ENCODE results near the gene OR10H2. TPM values are rescaled to one million over a fixed set of nuclear protein-coding genes. Genes with fewer than 3 reads are reported as not detected.

The OR10H2 gene
- total RNA-seq, 4 donors from 2014 or later, result not detected

- no peaks in the 10 kb centered on the region for H3K9me3 ChIP-seq
- intact Hi-C loops (cut with DNase I), result no loop called here
- no peak overlapping the region for H3K4me3 ChIP-seq
- peaks cover 0 to 34% (median 0%) of the 10 kb centered on the region in 4 donors for H3K27me3 ChIP-seq
- no peak overlapping the region for H3K27ac ChIP-seq
- no peaks in the 10 kb centered on the region for H3K4me1 ChIP-seq
- no peak for DNase-seq
- TF ChIP-seq POLR2A (IDR thresholded peaks at IDR 0.05) (no peak), CTCF (IDR thresholded peaks at IDR 0.05) (no peak)
- WGBS, 2 donors, result 82 to 88% methylated on average over 1 of the region's 1 CpG
- no peaks in the 10 kb centered on the region for H3K36me3 ChIP-seq
Observed at GRCh38 chr19:15715642-15716041, 12.2 kb upstream of the OR10H2 start.

GRCh38 chr19:15717809-15718208 lies 10.0 kb upstream of the OR10H2 start:
- H3K36me3 ChIP-seq, result no peaks in the 10 kb centered on the region
- 10 to 24% methylated on average over 2 of the region's 6 CpGs for WGBS, 2 donors
- H3K4me3 ChIP-seq, result no peak overlapping the region
- no peaks in the 10 kb centered on the region for H3K9me3 ChIP-seq
- peaks cover 0 to 2% (median 0%) of the 10 kb centered on the region in 3 donors for H3K4me1 ChIP-seq
- peaks cover 0 to 52% (median 0%) of the 10 kb centered on the region in 4 donors for H3K27me3 ChIP-seq
- TF ChIP-seq CTCF (IDR thresholded peaks at IDR 0.05) (no peak), POLR2A (IDR thresholded peaks at IDR 0.05) (no peak)
- intact Hi-C loops (cut with DNase I), result no loop called here
- no peak overlapping the region for H3K27ac ChIP-seq
- no peak for DNase-seq

- H3K27me3 ChIP-seq, result peaks cover 0 to 86% (median 0%) of the 10 kb centered on the region in 4 donors
- WGBS, 2 donors, result 60 to 82% methylated on average over 1 of the region's 1 CpG
Observed at GRCh38 chr19:15721268-15721667, 6.6 kb upstream of the OR10H2 start.

GRCh38 chr19:15722956-15723355 lies 4.9 kb upstream of the OR10H2 start:
- intact Hi-C loops (cut with DNase I), result no loop called here
- WGBS, 2 donors, result 31 to 44% methylated on average over 4 to 8 of the region's 25 CpGs
- TF ChIP-seq CTCF (IDR thresholded peaks at IDR 0.05) (no peak), POLR2A (IDR thresholded peaks at IDR 0.05) (no peak)
- Histone ChIP-seq H3K4me3 (no peak overlapping the region), H3K4me1 (peaks cover 0 to 9% (median 0%) of the 10 kb centered on the region in 3 donors), H3K27ac (no peak overlapping the region), H3K36me3 (no peaks in the 10 kb centered on the region), H3K27me3 (peaks cover 0 to 89% (median 0%) of the 10 kb centered on the region in 4 donors), H3K9me3 (no peaks in the 10 kb centered on the region)
- DNase-seq, result no peak

More at GRCh38 chr19:15721268-15721667, 6.6 kb upstream of the OR10H2 start:
- Histone ChIP-seq H3K9me3 (no peaks in the 10 kb centered on the region), H3K4me3 (no peak overlapping the region), H3K27ac (no peak overlapping the region), H3K4me1 (peaks cover 0 to 9% (median 0%) of the 10 kb centered on the region in 3 donors), H3K36me3 (no peaks in the 10 kb centered on the region)
- no peak for DNase-seq
- no peak for TF ChIP-seq POLR2A (IDR thresholded peaks at IDR 0.05)
- TF ChIP-seq CTCF (IDR thresholded peaks at IDR 0.05), result no peak
- intact Hi-C loops (cut with DNase I), result no loop called here

GRCh38 chr19:15730538-15730937 lies 2.7 kb downstream of the OR10H2 start:
- Histone ChIP-seq H3K9me3 (no peaks in the 10 kb centered on the region), H3K36me3 (no peaks in the 10 kb centered on the region), H3K27me3 (peaks cover 0 to 29% (median 0%) of the 10 kb centered on the region in 4 donors), H3K27ac (no peak overlapping the region), H3K4me1 (no peaks in the 10 kb centered on the region), H3K4me3 (no peak overlapping the region)
- WGBS, 2 donors, result 26 to 40% methylated on average over 1 of the region's 1 CpG
- intact Hi-C loops (cut with DNase I), result no loop called here
- DNase-seq, result no peak
- TF ChIP-seq CTCF (IDR thresholded peaks at IDR 0.05) (no peak), POLR2A (IDR thresholded peaks at IDR 0.05) (no peak)
